Effector memory CD4-positive, alpha-beta T cell (primary cell): Measurements from ENCODE around the gene ZNF276.
A peak's percentile ranks its signal among the peaks of the same experiment; 100 is the strongest.
"Not testable (repeated sequence)": the region's sequence is repeated elsewhere in the genome, so short reads cannot be mapped to it uniquely, and the experiment has no call there.

Experiments used
- DNase-seq, 3 donors: peaks; one replicate each; pipeline ENCODE4 v3.0.0-alpha.2; 2020
- H3K27ac ChIP-seq: 2 replicates; pipeline ENCODE4 v1.7.0; 2013; ENCODE audit warnings: mild to moderate bottlenecking, low read length, moderate library complexity; ENCODE audit not compliant: insufficient read depth, poor library complexity, severe bottlenecking
- H3K27me3 ChIP-seq: replicated peaks from 2 replicates; pipeline ENCODE4 v1.7.0; 2013; ENCODE audit warnings: mild to moderate bottlenecking, low read length; ENCODE audit not compliant: insufficient read depth, control insufficient read depth, poor library complexity, severe bottlenecking
- H3K36me3 ChIP-seq: 2 replicates; pipeline ENCODE4 v1.7.0; 2013; ENCODE audit warnings: mild to moderate bottlenecking, low read length, moderate library complexity; ENCODE audit not compliant: control insufficient read depth, insufficient read depth
- H3K4me1 ChIP-seq: 2 replicates; pipeline ENCODE4 v1.7.0; 2013; ENCODE audit warnings: low read length, mild to moderate bottlenecking; ENCODE audit not compliant: control insufficient read depth, insufficient read depth, poor library complexity, severe bottlenecking
- H3K4me3 ChIP-seq: 2 replicates; pipeline ENCODE4 v1.7.0; 2013; ENCODE audit warnings: low read length, low read depth, mild to moderate bottlenecking; ENCODE audit not compliant: insufficient read depth, poor library complexity, severe bottlenecking
- H3K9me3 ChIP-seq: 2 replicates; pipeline ENCODE4 v1.7.0; 2013; ENCODE audit warnings: mild to moderate bottlenecking, low read length, moderate library complexity; ENCODE audit not compliant: control insufficient read depth

Gene ZNF276

GRCh38 chr16:89783952-89784351 is 62.6 kb downstream of the ZNF276 start:
- not testable (repeated sequence) for H3K27me3 ChIP-seq, DNase-seq, H3K4me3 ChIP-seq, H3K9me3 ChIP-seq, H3K36me3 ChIP-seq, H3K27ac ChIP-seq
- H3K4me1 ChIP-seq: peaks cover 19% of the 10 kb centered on the region

GRCh38 chr16:89784406-89784805 is 63.1 kb downstream of the ZNF276 start:
- no peaks in the 10 kb centered on the region for H3K9me3 ChIP-seq
- no peaks in the 10 kb centered on the region for H3K27me3 ChIP-seq
- H3K4me3 ChIP-seq: no peak overlapping the region
- peaks cover 19% of the 10 kb centered on the region for H3K4me1 ChIP-seq
- H3K36me3 ChIP-seq: no peaks in the 10 kb centered on the region
- DNase-seq: peak in 1 of 3 donors; percentile 11
- H3K27ac ChIP-seq: no peak overlapping the region

GRCh38 chr16:89785523-89786155 is 64.3 kb downstream of the ZNF276 start:
- no peaks in the 10 kb centered on the region for H3K9me3 ChIP-seq
- H3K36me3 ChIP-seq: no peaks in the 10 kb centered on the region
- peaks cover 19% of the 10 kb centered on the region for H3K4me1 ChIP-seq
- H3K4me3 ChIP-seq: no peak overlapping the region
- H3K27me3 ChIP-seq: no peaks in the 10 kb centered on the region
- DNase-seq: peak; percentile 36 to 60 (median 57)
- no peak overlapping the region for H3K27ac ChIP-seq

GRCh38 chr16:89786474-89787364 is 65.4 kb downstream of the ZNF276 start:
- H3K9me3 ChIP-seq: no peaks in the 10 kb centered on the region
- DNase-seq: no peak
- peaks cover 19% of the 10 kb centered on the region for H3K4me1 ChIP-seq
- no peak overlapping the region for H3K27ac ChIP-seq
- no peaks in the 10 kb centered on the region for H3K27me3 ChIP-seq
- H3K36me3 ChIP-seq: no peaks in the 10 kb centered on the region
- H3K4me3 ChIP-seq: no peak overlapping the region

- no peak for DNase-seq
- Histone ChIP-seq H3K27ac (no peak overlapping the region), H3K36me3 (no peaks in the 10 kb centered on the region), H3K27me3 (no peaks in the 10 kb centered on the region), H3K9me3 (no peaks in the 10 kb centered on the region), H3K4me3 (no peak overlapping the region), H3K4me1 (peaks cover 19% of the 10 kb centered on the region)
These were observed 66.0 kb downstream of the ZNF276 start for GRCh38 chr16:89787365-89787805.
